IMR-90 (cell line): ENCODE results near the gene STX18. TPM values are rescaled to one million over a fixed set of nuclear protein-coding genes. Genes with fewer than 3 reads are reported as not detected.

Experiments
- ATAC-seq: fragments of 200-7000 bp; cut with Tn5 transposase; 2 replicates; pipeline ENCODE4 v1.9.1; 2020; ENCODE audit warnings: low read depth, mild to moderate bottlenecking, moderate library complexity
- BruUV-seq: library from RNA; stranded (reverse); fragments of 400-500 nt; replicated peaks from 2 replicates; lab custom pipeline; 2021; lab: Mats Ljungman, UMichigan
- CTCF ChIA-PET: fragments of 300-600 bp; formaldehyde crosslinking; extraction: SDS; loops from one replicate; lab custom pipeline; 2021; ENCODE audit warnings: antibody characterized with exemption; lab: Yijun Ruan, JAX
- POLR2A ChIA-PET: fragments of 300-600 bp; sonication (Branson Sonifier 250); formaldehyde crosslinking; loops from one replicate; lab custom pipeline; 2022; ENCODE audit warnings: antibody characterized with exemption; ENCODE audit not compliant: unreplicated experiment; lab: Charles Lee
- DNase-seq: peaks from one replicate; pipeline ENCODE4 v3.0.0; 2013
- H2AFZ ChIP-seq: replicated peaks from 2 replicates; pipeline ENCODE3; 2013; ENCODE audit warnings: low read length, mild to moderate bottlenecking; ENCODE audit not compliant: poor library complexity
- H2AK5ac ChIP-seq: 2 replicates; pipeline ENCODE4 v1.6.1; 2013; ENCODE audit warnings: low read depth, low read length, inconsistent platforms
- H2AK9ac ChIP-seq: replicated peaks from 2 replicates; pipeline ENCODE3; 2013; ENCODE audit warnings: mild to moderate bottlenecking, low read depth, low read length, moderate library complexity; ENCODE audit not compliant: poor library complexity
- H2BK120ac ChIP-seq: 2 replicates; pipeline ENCODE4 v1.6.1; 2013; ENCODE audit warnings: low read depth, low read length, inconsistent platforms
- H2BK15ac ChIP-seq: 3 replicates; pipeline ENCODE4 v1.6.1; 2013; ENCODE audit warnings: low read depth, low read length, inconsistent platforms
- H2BK20ac ChIP-seq: 2 replicates; pipeline ENCODE4 v1.6.1; 2013; ENCODE audit warnings: low read depth, mild to moderate bottlenecking, inconsistent platforms, low read length, moderate library complexity
- H2BK5ac ChIP-seq: 2 replicates; pipeline ENCODE4 v1.6.1; 2013; ENCODE audit warnings: mild to moderate bottlenecking, low read depth, low read length, inconsistent platforms; ENCODE audit not compliant: poor library complexity, severe bottlenecking
- H3K14ac ChIP-seq: replicated peaks from 2 replicates; pipeline ENCODE4 v1.6.1; 2013; ENCODE audit warnings: low read depth, low read length, inconsistent platforms
- H3K18ac ChIP-seq: 2 replicates; pipeline ENCODE4 v1.6.1; 2013; ENCODE audit warnings: low read depth, low read length, control low read depth
- H3K23ac ChIP-seq: 2 replicates; pipeline ENCODE4 v1.6.1; 2013; ENCODE audit warnings: low read depth, low read length, inconsistent platforms
- H3K27ac ChIP-seq: 2 replicates; pipeline ENCODE4 v1.5.1; 2013; ENCODE audit warnings: mild to moderate bottlenecking, control low read depth, low read length; ENCODE audit not compliant: insufficient read depth
- H3K27me3 ChIP-seq: 2 replicates; pipeline ENCODE4 v1.6.1; 2013; ENCODE audit warnings: low read length; ENCODE audit not compliant: control insufficient read depth, insufficient read depth
- H3K36me3 ChIP-seq: 2 replicates; pipeline ENCODE4 v1.6.1; 2013; ENCODE audit warnings: low read length, mixed read lengths; ENCODE audit not compliant: control insufficient read depth, insufficient read depth
- H3K4ac ChIP-seq: 2 replicates; pipeline ENCODE4 v1.6.1; 2013; ENCODE audit warnings: low read depth, low read length, inconsistent platforms
- H3K4me1 ChIP-seq: 2 replicates; pipeline ENCODE4 v1.6.1; 2013; ENCODE audit warnings: low read length, mixed read lengths; ENCODE audit not compliant: control insufficient read depth, insufficient read depth
- H3K4me2 ChIP-seq: 2 replicates; pipeline ENCODE4 v1.6.1; 2013; ENCODE audit warnings: low read depth, mild to moderate bottlenecking, control low read depth, low read length, moderate library complexity
- H3K4me3 ChIP-seq: 2 replicates; pipeline ENCODE4 v1.5.1; 2013; ENCODE audit warnings: low read depth, mild to moderate bottlenecking, control low read depth, low read length, moderate library complexity; ENCODE audit not compliant: insufficient read depth
- H3K56ac ChIP-seq: 2 replicates; pipeline ENCODE4 v1.6.1; 2013; ENCODE audit warnings: low read length, inconsistent platforms; ENCODE audit not compliant: insufficient read depth; ENCODE audit errors: extremely low read depth
- H3K79me1 ChIP-seq, 2 experiments: 2 replicates each; pipeline ENCODE4 v1.6.1; 2013; ENCODE audit warnings: low read length in 2 of 2, inconsistent platforms in 1 of 2, low read depth in 1 of 2
- H3K9ac ChIP-seq: 2 replicates; pipeline ENCODE4 v1.6.1; 2013; ENCODE audit warnings: low read depth, low read length, control low read depth
- H3K9me1 ChIP-seq: 2 replicates; pipeline ENCODE4 v1.6.1; 2013; ENCODE audit warnings: low read length, inconsistent platforms; ENCODE audit not compliant: insufficient read depth
- H3K9me3 ChIP-seq: 2 replicates; pipeline ENCODE4 v1.6.1; 2013; ENCODE audit warnings: low read length; ENCODE audit not compliant: control insufficient read depth, insufficient read depth
- H4K20me1 ChIP-seq: 2 replicates; pipeline ENCODE4 v1.6.1; 2013; ENCODE audit warnings: low read length, inconsistent platforms; ENCODE audit not compliant: insufficient read depth
- H4K5ac ChIP-seq: 2 replicates; pipeline ENCODE4 v1.6.1; 2013; ENCODE audit warnings: mild to moderate bottlenecking, low read depth, low read length, control low read depth
- H4K8ac ChIP-seq, 2 experiments: 2 replicates each; pipeline ENCODE4 v1.6.1; 2013; ENCODE audit warnings: low read depth in 2 of 2, low read length in 2 of 2, control low read depth in 1 of 2, inconsistent platforms in 1 of 2
- H4K91ac ChIP-seq: 2 replicates; pipeline ENCODE4 v1.6.1; 2013; ENCODE audit warnings: low read depth, low read length, inconsistent platforms; ENCODE audit not compliant: insufficient read depth
- BHLHE40 ChIP-seq: fragments of 150-350 bp; IDR thresholded peaks from 2 replicates; pipeline ENCODE4 v1.6.1; 2016; ENCODE audit warnings: mild to moderate bottlenecking, low read depth, low read length
- CEBPB ChIP-seq: IDR thresholded peaks from 2 replicates; pipeline ENCODE4 v1.6.1; 2012; ENCODE audit warnings: low read depth, low read length, improper control_type of control experiment
- CHD1 ChIP-seq: IDR thresholded peaks from 2 replicates; pipeline ENCODE4 v1.6.1; 2012; ENCODE audit warnings: low read depth, low read length, improper control_type of control experiment
- FOS ChIP-seq: fragments of 150-350 bp; IDR thresholded peaks from 2 replicates; pipeline ENCODE4 v1.6.1; 2016; ENCODE audit warnings: low read depth, low read length
- MAFK ChIP-seq: IDR thresholded peaks from 2 replicates; pipeline ENCODE4 v1.6.1; 2012; ENCODE audit warnings: low read depth, low read length, improper control_type of control experiment
- MAZ ChIP-seq: IDR thresholded peaks from 2 replicates; pipeline ENCODE4 v1.6.1; 2012; ENCODE audit warnings: low read depth, mild to moderate bottlenecking, low read length, improper control_type of control experiment, moderate library complexity, borderline replicate concordance
- MXI1 ChIP-seq: IDR thresholded peaks from 2 replicates; pipeline ENCODE4 v1.6.1; 2012; ENCODE audit warnings: low read depth, mild to moderate bottlenecking, low read length, moderate library complexity, borderline replicate concordance
- NFE2L2 ChIP-seq: fragments of 150-350 bp; IDR thresholded peaks from 2 replicates; pipeline ENCODE4 v1.6.1; 2016; ENCODE audit warnings: low read depth, mild to moderate bottlenecking, low read length
- POLR2A ChIP-seq: IDR thresholded peaks from 2 replicates; pipeline ENCODE4 v1.6.1; 2012; ENCODE audit warnings: mild to moderate bottlenecking, low read depth, low read length
- RAD21 ChIP-seq: IDR thresholded peaks from 2 replicates; pipeline ENCODE4 v1.6.1; 2012; ENCODE audit warnings: low read length, improper control_type of control experiment
- RFX5 ChIP-seq: IDR thresholded peaks from 2 replicates; pipeline ENCODE4 v1.8.0; 2012; ENCODE audit warnings: low read depth, mild to moderate bottlenecking, low read length, moderate library complexity
- SMC3 ChIP-seq: fragments of 150-350 bp; IDR thresholded peaks from 2 replicates; pipeline ENCODE4 v1.6.1; 2016; ENCODE audit warnings: low read depth, mild to moderate bottlenecking, antibody characterized with exemption, low read length, moderate library complexity
- WGBS, 2 experiments: methylation state at CpG; one replicate each; pipeline versions ENCODE4 v1.1.5 to v1.1.7; 2013; ENCODE audit warnings: missing lambda C conversion rate in 2 of 2; ENCODE audit not compliant: insufficient read length in 1 of 2; ENCODE audit errors: extremely low coverage in 2 of 2; 5-methylcytosine and 5-hydroxymethylcytosine counted together
- dilution Hi-C: fragments of 300-500 bp; cut with HindIII; formaldehyde crosslinking; loops from one replicate; pipeline ENCODE4 v1.14.3; 2018; ENCODE audit warnings: low sequenced_read_pairs; ENCODE audit not compliant: unreplicated experiment
- in situ Hi-C: fragments of 300-500 bp; cut with MboI; formaldehyde crosslinking; loops from 3 replicates; pipeline ENCODE4 v1.14.3; 2019; ENCODE audit warnings: low sequenced_read_pairs, inconsistent platforms, mixed read lengths
- intact Hi-C: fragments of 100-400 bp; cut with micrococcal nuclease; formaldehyde crosslinking; loops from 2 replicates; pipeline ENCODE4 v1.10.0; 2022
- polyA plus RNA-seq, 3 experiments: library from polyadenylated mRNA; depleted of rRNA; stranded (reverse); fragments of >200 nt; gene quantifications; 2 replicates each; pipeline ENCODE4 v1.2.3, GENCODE V29; 2012; ENCODE audit warnings: low replicate concordance in 1 of 3
- total RNA-seq: library from RNA; depleted of rRNA; stranded (reverse); fragments of >200 nt; gene quantifications from 2 replicates; pipeline ENCODE4 v1.2.3, GENCODE V29; 2012
- TF ChIP-seq, protein P1 (sequence below): conservative IDR thresholded peaks from 2 replicates; pipeline ENCODE4 v1.5.1; 2012; ENCODE audit warnings: mild to moderate bottlenecking, low read depth, low read length, improper control_type of control experiment
- TF ChIP-seq, protein P2 (sequence below): fragments of 150-350 bp; IDR thresholded peaks from 2 replicates; pipeline ENCODE4 v1.6.1; 2017; ENCODE audit warnings: mild to moderate bottlenecking, antibody characterized with exemption, low read length, low read depth
- TF ChIP-seq, protein P3 (sequence below): fragments of 150-350 bp; IDR thresholded peaks from 2 replicates; pipeline ENCODE4 v1.6.1; 2016; ENCODE audit warnings: low read depth, mild to moderate bottlenecking, low read length, moderate library complexity, borderline replicate concordance

STX18 gene
- total and polyA plus RNA-seq, 2 of the 4 experiments (the other 2 are of a cell fraction), result 20.1 to 23.4 TPM

DNA sequence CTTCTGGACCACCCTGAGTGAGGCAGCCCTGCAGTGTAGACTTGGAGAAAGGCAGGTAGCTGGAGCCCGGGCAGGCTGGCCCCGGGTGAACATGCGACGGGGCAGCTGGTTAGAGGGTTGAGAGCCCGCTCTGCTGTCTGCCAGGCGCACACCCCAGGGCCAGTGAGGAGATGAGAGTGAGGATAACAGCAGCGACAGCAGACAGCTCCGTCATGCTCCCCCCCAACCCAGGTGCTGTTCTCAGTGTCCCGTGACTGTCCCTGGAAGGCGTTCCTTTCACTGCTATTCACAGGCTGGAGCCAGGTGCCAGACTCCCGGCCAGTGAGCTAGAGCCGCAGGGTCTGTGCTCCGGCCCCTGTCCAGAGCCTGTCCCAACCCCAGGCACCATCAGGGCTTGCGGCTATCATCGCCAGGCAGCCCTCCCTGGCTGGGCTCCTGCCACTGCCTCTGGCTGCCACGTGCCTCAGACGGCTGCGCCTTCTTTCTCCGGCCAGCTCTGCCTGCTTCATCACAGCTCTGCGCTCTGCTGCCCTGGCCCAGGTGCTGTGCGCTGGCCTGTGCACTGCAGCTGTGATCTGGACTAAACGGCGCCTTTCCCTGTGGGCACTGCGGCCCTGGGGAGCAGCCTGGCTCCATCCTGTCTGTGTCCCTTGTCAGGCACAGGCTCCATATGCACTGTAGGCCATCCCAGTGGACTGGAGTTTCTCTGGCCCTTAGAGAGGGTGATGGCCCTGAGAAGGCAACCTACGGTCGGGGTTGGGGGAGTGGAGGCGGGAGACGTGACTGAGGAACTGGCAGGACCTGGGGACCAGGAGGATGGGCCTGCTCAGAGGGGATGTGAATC lies 135.2 kb downstream of the STX18 start:
- Histone ChIP-seq H4K20me1 (no peaks in the 10 kb centered on the region), H3K79me1 (no peaks in the 10 kb centered on the region), H3K4me2 (no peak overlapping the region), H3K9me3 (no peaks in the 10 kb centered on the region), H3K27me3 (peaks cover 10% of the 10 kb centered on the region; the same call in 1 of the 2 replicates), H2BK20ac (no peak overlapping the region), H3K4me1 (no peaks in the 10 kb centered on the region), H3K36me3 (no peaks in the 10 kb centered on the region), H4K91ac (no peak overlapping the region), H4K5ac (no peak overlapping the region), H2AK5ac (no peak overlapping the region), H3K27ac (no peak overlapping the region), H2AK9ac (no peak overlapping the region), H2BK120ac (no peak overlapping the region), H3K9me1 (no peaks in the 10 kb centered on the region), H3K56ac (no peak overlapping the region), H2BK5ac (no peak overlapping the region), H2BK15ac (no peak overlapping the region), H3K18ac (no peak overlapping the region), H3K4ac (no peak overlapping the region), H2AFZ (no peak overlapping the region), H3K23ac (no peak overlapping the region), H3K14ac (no peak overlapping the region), H3K9ac (no peak overlapping the region), H3K4me3 (no peak overlapping the region), H4K8ac (no peak overlapping the region)
- in situ Hi-C loops, result no loop called here
- intact Hi-C loops, result no loop called here
- BruUV-seq, result no TSS peak
- dilution Hi-C loops, result no loop called here
- ChIA-PET CTCF (interaction anchor here (0.7 kb wide), 1 partner anchor 21 kb away, joined by 3 read pairs; no protein-coding TSS in a partner anchor), POLR2A (interaction anchor here (0.5 to 0.7 kb wide), 2 partner anchors 17 to 147 kb away, joined by 3 to 12 read pairs; no protein-coding TSS in a partner anchor)
- DNase-seq, result no peak
- WGBS, 2 experiments, result 90% methylated on average over 16 of the region's 28 CpGs; no CpG with 5 or more reads in 1 of the 2 experiments
- ATAC-seq, result no peak
- TF ChIP-seq, protein P1, sequence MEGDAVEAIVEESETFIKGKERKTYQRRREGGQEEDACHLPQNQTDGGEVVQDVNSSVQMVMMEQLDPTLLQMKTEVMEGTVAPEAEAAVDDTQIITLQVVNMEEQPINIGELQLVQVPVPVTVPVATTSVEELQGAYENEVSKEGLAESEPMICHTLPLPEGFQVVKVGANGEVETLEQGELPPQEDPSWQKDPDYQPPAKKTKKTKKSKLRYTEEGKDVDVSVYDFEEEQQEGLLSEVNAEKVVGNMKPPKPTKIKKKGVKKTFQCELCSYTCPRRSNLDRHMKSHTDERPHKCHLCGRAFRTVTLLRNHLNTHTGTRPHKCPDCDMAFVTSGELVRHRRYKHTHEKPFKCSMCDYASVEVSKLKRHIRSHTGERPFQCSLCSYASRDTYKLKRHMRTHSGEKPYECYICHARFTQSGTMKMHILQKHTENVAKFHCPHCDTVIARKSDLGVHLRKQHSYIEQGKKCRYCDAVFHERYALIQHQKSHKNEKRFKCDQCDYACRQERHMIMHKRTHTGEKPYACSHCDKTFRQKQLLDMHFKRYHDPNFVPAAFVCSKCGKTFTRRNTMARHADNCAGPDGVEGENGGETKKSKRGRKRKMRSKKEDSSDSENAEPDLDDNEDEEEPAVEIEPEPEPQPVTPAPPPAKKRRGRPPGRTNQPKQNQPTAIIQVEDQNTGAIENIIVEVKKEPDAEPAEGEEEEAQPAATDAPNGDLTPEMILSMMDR, result no peak
- TF ChIP-seq, protein P2, sequence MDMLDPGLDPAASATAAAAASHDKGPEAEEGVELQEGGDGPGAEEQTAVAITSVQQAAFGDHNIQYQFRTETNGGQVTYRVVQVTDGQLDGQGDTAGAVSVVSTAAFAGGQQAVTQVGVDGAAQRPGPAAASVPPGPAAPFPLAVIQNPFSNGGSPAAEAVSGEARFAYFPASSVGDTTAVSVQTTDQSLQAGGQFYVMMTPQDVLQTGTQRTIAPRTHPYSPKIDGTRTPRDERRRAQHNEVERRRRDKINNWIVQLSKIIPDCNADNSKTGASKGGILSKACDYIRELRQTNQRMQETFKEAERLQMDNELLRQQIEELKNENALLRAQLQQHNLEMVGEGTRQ, result no peak
- no peak for TF ChIP-seq POLR2A
- no peak for TF ChIP-seq CHD1
- TF ChIP-seq MXI1, result no peak
- TF ChIP-seq, protein P3, sequence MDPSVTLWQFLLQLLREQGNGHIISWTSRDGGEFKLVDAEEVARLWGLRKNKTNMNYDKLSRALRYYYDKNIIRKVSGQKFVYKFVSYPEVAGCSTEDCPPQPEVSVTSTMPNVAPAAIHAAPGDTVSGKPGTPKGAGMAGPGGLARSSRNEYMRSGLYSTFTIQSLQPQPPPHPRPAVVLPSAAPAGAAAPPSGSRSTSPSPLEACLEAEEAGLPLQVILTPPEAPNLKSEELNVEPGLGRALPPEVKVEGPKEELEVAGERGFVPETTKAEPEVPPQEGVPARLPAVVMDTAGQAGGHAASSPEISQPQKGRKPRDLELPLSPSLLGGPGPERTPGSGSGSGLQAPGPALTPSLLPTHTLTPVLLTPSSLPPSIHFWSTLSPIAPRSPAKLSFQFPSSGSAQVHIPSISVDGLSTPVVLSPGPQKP, result no peak
- TF ChIP-seq SMC3, result no peak
- TF ChIP-seq CEBPB, result no peak
- no peak for TF ChIP-seq RAD21
- no peak for TF ChIP-seq BHLHE40
- no peak for TF ChIP-seq NFE2L2
- no peak for TF ChIP-seq FOS
- TF ChIP-seq MAFK, result no peak
- no peak for TF ChIP-seq RFX5
- TF ChIP-seq MAZ, result no peak
